ENCODE measurements around the gene PITX2.

PITX2 gene

DNA sequence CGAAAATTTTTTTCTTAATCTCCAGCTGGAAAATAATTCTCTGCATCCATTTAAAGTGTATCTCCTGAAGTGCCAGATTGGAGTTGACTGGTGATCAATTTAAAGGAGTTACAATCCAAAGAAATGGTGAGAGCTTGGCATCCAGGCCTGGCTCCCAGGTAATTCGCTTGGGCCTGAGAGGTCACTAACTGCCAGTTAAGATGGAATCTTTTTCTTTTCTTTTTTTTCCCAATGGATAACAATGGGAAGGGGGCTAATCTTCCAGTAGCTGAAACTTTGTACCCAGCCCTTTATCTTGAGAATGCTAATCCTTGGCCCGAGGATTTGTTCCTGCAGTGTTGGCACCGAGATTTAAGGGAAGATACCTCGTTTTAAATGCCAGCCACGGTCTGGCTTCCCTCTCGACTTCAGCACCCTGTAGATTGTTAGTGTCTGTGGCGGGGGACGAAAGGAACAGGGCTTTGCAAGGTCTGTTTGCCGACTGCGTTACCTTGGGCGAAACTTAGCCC, 13.3 kb upstream of the PITX2 start:
- no peak for DNase-seq

DNA sequence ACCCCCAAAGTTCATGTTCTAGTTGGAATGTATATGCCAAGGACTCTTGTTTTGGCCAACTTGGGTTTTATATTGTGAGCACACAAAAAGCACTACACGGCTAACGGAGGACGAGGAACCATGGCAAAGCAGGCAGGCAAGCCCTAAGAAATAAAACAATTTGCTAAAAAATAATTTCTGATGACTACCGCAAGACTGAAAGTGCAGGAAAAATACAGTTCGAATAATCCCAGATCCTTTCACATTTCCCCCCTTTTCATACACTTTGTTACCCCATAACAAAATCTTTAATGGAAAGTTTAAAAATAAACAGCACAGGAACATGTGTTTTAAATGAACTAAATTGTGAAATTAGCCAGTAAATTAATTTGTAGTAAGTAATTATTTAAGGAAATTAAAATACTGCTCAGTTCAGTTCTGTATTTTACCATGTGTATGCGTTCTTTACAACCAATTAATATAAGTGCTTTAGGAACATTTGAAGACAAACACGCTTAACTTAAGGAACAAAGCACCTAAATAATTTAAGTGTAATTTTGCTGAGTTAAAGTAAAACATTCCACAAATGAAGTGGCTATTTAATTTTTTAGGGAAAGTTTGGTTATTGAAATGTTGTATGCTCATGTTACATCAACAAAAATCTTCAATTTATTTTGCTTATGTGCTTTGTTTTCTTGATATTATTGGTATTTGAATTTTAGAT, 12.4 kb upstream of the PITX2 start:
- DNase-seq = no peak

DNA sequence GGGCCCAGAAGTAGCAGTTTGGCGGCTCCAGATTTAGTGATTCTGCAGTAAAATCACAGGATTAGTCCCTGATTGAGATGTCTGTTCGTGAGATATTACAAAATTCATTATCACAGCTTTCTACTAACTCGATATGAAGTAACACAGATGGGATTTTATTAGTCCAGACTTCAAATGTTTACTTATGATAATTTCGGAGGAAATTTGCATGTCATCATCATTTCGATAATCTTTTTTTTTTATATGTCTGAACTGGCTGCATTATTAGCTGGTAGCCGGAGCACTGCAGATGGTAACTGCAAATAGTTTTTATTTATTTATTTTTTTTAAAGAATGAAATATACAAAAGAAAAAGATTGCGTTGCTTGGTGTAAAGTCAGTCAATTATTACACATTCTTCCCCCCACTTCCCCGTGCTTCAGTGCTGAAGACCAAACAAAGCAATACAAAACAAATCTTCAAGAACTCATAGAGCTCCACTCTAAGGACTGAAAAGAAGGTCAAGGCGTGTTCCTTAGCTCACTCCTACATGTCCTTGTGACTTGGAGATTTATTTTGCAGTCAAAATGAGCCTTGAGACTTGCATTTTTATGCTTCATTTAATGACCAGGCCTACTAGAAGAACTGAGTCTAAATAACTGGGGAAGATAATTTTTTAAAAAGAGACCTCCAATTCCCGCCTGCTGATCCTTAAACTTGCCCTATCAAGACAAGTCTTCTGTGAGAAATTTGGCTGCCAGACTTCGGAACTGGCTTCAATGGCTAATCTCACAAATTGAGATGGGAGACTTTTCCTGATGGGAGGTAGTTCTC, 11.7 kb upstream of the PITX2 start:
- DNase-seq = no peak

DNA sequence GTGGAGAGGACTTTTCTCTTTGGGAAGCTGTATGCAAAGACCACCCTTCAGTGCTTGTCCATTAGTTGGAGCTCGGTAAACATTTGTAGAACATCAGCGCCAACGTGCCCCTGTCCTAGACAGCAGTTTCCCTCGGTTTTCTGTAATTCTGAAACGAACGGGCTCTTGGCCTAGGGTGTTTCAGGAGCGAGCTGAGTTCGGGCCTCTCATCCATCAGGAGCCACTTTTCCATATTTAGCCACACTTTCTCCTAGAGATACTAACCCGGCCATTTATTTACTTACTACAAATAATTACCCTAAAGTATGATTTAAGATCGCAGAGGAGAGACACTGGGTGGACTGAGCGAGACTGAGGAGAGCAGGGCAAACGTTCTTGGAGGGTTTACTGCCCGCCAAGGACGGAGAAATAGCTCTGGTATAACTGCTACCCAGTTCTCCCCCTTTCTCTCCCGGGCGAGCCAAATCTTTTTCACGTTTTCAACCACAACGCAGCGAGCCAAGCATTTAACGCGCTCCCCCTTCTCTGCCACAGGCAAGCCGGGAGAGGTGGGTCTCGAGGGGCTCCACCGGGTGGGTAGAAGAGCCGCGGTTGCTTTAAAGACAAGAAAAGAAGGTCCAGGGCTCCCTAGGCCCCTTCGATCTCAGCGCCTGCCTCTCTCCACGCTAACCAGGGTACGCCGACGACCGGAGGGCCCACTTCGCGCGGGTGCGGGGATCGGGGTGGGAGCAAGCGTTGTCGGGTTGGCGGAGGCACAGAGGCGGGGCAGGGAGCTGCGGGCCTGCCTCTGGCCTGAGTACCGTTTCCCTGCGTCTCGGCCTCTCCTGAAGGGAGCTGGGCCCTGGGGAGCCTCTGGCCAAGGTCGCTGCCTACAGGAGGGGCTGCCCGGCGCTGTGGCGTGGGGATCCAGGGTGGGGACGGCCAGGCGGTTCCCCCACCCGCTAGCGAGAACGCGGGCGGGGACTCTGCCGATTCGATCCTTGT, 10.8 kb upstream of the PITX2 start:
- no peak for DNase-seq

DNA sequence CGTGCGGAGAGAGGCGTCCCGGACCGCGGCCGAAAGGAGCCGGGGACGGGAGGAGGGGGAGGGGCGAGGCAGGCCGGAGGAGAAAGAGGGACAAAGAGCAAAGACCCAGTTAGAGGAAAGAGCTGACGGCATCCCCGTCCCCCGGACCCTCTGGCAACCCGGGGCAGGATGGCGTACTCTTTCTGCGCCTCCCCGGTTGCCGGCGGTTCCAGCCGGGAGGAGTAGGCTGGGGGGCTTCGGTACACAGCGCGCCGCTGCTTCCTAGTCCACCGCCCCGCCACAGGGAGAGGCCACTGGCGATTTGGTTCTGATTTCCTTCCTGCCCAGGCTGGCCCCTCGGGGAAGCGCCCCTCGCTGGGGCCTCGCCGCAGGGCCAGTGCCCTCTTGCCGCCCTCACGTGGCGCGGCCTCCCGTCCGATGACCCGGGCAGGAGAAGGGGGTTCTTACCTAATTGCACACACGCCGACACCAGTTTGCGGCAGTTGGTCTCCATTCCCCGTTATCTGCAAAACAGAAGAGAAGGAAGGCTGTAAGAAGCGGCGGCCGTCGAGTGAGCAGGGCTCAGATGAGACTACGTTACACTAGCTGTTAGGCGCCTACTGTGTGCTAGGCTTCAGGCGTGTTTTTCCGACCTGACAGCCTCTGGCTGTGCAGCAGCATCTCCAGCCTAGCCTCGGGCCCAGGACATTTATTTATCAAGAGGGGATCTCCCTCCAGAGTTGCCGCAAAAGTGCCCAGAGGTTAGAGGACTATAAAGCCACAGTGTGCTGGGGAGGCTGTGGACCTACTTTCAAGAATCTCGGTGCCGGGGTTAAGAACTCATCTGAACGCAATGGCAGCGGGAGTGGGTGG, 9.9 kb upstream of the PITX2 start:
- no peak for DNase-seq

DNA sequence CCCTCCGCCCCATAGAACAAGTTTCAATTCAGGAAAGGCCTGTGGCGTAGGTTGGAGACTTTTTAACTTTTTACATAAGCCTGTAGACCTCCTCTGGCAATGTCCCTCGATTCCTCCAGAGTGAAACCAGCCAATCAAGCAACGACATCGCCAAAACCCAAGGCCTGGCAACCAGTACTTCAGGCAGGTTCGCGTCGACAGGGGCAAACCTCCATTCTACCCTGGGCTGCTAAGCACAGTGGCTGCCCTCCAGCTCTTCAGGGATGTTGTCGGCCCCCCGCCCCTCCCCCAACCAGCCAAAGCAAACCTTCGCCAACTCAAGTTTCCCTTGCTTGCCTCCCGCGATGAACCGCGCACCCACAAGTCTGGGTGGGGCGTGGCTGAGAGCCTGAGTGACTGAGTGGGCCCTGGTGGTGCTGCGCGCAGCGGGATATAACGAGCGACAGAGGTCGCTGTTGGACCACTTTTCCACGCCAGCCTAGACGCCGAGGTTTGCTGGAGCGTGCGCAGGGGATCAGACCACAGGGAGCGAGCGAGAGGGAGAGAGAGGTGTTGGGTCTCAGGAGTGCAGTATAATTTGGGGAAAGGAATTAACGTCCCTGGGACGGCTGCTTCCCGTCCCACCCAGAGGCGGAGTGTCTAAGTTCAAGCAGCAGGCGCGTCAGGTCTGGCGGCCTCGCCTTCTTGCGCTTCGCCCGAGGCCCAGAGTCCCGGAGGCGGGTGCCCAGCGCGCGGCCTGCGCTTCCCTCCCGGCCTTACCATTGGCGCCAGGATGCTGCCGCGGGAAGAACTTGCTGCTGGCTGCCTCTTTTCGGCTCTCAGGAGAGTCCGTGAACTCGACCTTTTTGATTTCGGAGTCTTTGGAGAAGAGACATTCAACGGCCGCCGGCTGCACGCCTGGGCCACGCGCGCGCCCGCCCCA, 9.0 kb upstream of the PITX2 start:
- DNase-seq = peak; percentile 35 to 57

DNA sequence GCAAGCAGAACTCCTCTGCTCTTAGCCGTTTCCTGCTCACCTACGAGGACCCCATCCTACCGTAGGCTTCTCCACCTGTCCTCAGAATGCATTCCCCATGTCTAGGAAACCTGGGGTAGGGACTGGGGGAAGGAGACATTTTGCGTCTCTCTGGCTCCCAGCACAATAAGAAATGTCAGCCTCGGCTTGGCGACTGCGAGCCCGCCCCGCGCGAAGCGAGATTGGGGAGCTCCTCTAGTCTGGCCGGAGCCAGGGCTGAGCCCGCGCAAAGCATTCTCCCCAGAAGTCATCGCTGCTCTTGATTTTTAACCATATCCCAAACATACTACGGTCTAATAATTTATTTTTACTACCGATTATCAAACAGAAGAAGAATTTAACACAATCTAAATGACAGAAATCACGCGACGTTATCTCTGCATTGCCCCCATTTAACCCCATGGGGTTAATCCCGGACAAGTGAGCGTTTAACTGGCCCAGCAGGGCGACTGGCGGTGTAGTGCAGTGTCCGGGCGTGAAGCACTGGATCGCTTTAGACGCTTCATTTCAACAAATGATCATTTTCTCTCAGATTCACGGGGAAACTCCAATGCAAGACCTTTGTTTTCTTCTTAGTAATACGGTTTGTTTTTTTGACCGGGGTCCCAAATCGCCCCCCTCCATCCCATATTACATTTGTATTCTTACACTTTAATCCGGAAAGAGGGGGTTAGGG, 8.0 kb upstream of the PITX2 start:
- no peak for DNase-seq

DNA sequence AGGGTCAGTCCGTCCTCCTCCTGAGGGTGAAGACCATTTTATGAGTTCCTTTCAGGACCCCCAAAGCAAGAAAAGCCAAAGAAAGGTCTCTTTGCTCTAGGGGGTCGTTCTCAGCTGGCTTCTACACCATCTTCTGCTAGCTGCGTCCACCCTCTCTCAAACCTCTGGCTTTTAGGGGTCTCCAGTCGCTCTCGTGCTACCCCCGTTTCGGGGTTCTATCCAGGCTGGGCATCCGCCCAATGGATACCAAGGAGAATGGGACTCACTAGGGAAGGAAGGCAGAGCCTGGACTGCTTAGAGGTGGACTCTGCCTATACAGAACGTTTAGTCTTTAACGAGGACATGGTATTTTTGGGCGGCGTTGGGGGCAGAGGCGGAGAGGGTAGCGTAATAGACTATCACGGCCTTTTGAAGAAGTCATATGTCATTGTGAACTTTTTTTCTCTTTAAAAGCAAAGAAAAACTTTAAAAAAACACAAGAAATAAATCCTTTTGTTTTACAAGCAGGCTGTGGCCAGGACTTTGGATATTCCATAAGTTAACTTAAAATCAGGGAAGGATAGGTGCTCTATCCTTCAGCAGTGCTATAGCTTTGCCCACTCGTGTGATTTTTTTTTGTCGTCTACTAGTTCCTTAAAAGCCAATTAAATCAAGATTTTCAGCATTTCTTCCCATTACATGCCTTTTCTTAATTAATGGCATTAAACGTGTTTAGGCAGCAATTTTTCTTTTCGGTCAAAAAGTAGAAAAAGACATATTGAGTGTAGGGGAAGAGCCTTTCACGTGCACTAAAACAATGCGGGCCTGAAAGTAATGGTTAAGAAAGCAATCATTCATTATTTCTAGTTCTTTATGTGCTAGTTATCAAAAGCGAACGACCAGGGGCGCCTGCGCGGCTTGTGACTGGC, 7.2 kb upstream of the PITX2 start:
- DNase-seq = no peak

DNA sequence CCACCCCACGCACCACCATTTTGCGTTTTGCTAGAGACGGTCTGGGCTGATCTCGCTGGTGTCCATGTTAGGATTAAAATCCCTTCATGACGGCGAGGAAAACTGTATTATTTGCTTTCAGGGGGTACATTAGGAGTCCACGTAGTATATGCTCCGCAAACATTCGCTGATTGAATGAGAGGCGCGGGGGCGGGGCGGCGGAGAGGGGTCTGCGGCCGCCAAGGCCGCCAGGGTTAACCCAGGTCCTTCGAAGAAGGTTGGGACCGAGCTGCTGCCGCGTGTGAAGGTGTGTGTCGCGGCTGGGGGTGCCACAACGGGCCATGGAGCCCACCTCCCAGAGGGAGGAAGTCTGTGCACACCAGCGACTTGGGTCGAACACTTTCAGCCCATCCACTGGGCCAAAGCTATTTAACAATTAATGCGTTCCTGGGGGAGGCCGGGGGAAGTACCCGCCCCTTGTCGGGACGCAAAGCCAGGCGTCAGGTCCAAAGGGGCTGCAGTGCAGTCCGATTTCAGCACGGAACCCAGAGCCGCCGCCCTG, 6.4 kb upstream of the PITX2 start:
- DNase-seq = no peak

DNA sequence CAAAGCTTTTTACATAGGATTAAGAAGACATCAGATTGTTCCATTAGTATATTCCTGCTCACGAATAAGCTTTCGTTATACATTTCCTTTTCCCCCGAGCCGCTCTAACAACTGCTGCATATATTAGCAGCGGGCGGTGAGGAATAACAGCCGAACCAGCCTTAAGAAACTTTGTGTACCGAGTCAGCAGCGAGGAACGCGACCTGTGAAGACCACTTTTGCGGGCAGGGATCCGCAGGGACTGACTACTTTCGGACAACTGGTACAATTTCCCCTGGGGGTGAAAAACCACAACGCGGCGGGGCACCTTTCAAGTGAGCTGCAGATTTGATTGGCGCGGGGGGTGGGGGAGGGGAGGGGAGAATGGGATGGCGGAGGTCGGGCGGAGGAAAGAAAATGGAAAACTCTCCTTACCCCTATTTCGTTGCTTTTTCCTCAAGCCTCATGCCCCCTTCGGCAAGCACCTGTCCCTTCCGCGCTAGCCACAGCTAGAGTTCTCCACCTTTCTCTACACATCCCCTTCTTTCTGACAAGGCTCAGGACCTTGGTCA, 5.9 kb upstream of the PITX2 start:
- no peak for DNase-seq

DNA sequence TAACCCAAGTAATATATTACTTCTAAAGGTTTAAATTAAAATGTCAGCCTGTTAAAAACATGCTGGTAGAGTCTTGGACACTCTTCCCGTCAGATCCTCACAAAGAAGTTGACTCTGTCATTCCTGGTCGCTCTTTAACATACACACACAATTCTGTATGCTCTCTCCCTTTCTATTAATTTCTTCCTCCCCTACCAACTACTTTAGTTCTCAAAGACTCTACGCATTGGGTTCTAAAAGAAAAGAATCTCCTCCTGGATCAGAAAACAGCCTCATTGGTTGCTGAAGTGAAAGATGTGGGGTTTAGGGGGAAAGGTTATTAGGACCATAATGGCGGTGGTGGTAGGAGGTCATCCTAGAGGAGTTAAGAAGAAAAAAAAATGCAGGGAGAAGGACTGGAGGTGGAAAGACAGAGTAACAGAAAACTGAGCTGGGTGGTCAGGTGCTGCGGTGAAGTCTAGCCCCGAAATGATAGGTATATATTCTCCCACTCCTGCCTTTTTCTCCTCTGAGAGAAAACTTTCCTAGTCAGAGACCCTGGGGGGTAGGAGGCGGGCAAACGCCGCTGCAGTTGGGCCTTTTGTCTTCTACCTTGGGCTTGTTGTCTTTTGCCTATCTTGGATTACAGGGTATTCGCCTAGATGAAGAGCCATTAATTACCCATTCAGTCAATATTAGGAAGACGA, 5.2 kb upstream of the PITX2 start:
- DNase-seq = no peak

DNA sequence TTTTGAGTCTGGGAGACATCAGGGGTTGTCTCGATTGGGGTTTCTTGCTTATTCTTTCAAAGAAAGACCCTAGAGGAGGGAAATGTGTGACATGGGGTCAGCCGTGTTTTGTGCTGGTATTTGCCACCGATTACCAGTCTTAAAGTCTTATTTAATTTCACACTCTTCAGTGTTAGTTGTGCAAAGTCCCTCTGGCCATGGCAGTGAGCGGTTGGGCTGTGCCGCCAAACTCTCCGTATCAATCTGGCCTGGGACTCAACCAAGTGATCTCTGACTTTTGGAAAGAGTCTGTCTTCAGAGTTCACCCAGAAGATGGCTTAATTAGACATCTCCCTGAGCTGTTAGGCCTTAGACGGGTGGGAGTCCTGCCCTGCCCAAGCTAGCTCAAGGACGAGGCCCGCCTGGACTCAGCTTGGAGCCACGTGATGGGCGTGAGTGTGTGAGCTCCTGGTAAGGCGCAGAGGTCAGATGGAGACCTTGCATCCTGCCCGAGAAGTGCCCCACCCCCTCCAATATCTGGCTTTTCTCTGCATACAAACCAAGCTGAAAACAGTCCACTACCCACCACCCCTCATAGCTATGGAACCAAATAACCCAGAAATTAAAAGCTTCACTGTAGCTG, 3.8 kb upstream of the PITX2 start:
- no peak for DNase-seq

DNA sequence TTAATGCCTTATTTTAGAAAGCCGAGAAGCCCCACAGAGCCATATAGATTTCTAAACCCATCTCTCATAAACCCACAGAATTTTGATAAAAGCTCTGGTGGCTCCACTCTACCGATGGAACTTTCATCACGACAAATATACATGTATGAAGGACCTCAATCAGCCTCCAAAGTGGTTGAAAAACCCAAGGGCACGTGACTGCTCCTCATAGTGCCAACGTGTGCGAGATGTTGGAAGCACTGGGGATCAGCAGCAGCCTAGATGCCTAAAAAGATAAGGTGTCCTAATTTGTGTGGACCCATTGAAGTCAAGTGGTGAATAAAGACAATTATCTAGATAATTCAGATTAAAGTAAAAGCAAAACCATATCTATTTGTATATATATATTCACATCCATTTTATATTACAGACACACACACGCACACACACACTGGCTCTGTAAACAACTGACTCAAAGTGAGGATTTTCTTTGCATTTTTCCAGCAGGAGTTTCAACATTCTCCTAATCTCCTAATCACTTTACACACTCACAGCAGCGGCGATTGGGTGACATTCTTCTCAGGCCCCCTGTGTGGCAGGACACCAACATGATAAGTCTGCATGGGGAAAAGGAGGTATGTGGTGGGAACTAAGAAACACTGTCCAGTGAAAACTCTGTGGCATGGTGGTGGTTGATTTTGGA, 2.8 kb upstream of the PITX2 start:
- no peak for DNase-seq

DNA sequence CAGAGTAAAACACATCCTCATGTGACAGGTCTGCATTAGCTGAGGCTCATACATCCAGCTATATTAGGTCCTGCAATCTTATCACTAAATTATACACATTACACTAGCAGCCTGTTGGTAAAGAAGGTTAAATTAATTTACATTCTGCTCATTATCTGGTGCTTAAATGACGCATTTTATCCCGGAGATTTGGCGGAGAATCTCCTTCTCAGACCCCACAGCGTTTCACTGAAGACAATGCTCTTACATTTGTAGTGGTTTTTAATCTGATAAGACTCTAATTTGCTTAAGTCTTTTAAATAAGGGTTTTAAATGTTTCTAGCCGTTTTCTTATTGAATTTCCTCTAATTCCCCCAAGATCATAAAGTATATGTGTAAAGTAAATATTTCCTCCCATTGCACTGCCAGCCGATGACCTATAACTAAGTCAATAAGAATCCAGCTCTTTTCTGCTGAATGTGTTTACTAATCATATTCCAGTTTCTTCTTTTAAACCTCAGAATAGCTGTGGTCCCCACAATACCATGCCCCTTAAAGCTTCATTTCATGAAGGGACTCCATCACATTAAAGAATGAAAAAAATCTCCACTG, 2.1 kb upstream of the PITX2 start:
- DNase-seq = no peak

DNA sequence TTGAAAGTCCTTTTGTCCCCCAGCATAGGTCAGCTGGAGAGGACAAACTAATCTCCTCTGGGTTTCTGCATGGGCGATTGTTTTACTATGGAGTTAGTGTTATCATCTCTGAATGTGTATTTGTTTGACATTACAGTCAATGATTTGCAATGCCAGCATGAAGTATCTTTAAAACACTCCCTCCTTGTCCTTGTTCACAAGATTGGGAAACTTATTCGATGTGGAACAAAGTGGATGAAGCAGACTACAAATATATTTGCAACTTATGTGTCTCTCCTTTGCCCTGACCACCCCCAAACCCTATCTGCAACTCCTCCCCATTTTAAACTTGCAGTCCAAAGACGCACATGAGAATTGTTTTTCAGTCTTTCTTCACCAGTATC, 1.5 kb upstream of the PITX2 start:
- no peak for DNase-seq

DNA sequence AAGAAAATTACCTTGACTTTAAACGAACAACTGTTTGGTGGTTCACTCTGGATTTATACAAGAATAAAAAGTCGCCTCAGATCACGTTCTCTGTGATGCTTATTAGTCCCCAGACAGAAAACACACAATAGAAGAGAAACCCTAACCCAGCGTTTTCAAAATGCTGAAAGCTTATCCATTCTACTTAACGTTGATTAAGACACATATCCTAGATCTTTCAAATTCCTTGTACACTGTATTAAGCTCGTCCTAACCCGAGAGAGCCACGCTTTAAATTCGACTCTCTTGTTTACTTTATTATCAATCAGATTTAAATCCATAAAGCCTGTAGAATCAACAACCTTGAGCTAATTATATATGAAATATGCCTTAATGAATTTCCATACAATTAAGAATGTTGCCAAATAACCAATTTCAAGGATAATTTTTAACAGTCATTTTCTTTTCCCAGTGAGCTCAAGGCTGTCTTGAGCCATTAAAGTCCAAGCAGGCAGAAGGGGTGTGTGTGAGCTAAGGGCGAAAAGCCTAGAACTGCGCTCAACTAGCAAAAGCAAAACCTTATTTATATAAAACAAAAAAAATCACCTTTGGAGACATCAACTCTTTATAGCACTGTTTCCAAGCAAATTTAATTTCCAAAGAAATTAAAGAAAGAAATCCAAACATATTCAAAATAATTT, 981 bp upstream of the PITX2 start:
- no peak for DNase-seq

Data from activated CD4-positive, alpha-beta T cell treated with anti-CD3 and anti-CD28 coated beads, Interleukin-2, amount 50 U/mL, for 48 hours (primary cell).